Measurements from ENCODE around the gene OAS2.

Gene OAS2

DNA sequence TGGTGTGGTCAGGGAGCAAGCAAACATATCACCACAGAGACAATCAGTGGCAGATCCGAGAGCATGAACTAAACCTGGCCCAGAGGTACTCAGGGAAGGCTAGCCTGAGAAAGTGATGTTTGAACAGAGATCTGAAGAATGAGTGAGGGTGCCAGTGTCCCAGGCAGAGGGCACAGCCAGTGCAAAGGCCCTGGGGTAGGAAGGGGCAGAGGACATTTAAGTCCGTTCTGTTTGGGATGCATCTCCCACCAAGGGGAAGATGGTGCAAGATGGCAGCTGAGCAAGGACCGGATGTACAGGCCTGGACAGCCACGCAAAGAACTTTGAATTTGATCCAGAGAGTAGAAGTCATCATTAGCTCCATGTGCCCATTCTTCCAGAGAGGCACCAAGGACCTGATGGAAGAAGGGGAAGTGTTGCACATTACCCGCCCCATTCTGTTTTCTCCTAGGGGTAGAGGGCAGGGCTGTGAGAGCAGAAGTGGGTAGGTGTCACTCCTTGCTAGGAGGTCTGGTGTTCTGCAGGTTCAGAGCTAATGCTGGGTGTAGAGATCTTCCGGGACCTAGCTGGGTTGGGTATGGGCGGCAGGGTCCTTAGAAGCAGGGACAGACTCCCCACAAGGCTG lies 82.1 kb downstream of the OAS2 start:
- no peak for DNase-seq

DNA sequence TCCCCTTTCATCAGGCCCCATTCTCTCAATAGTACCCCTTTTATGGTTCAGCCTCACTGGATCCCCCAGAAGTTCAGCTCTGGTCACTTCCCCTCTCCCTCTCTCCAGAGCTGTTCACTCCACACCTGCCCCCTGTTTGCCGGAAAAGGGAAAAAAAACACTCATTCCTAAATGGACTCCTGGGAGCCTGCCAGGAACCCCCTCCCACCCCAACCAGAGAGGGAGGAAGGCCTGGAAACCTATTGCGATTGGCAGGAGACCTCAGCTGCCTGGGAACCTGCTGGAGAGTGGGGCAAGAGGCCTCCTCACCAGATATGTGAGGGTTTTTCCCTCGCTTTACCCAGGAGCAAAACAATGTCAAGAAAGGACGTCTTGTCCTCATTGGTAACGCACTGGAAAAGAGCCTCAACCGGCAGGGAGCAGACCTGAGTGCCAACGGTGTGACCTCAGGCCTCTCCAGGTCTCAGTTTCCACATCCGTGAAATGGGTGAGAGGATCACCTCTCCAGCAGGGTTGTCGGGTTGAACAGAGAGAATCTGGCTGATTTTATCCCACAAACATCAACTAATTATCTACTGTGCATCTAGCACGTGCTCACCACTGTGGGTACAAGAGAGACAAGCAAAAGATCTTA lies 82.9 kb downstream of the OAS2 start:
- DNase-seq, result no peak
